Skin of body (tissue), 2 donors: ENCODE measurements around the gene STEAP1B. TPM values are rescaled to one million over a fixed set of nuclear protein-coding genes. Genes with fewer than 3 reads are reported as not detected.
A peak's percentile ranks its signal among the peaks of the same experiment; 100 is the strongest.
"Not testable (repeated sequence)": the region's sequence is repeated elsewhere in the genome, so short reads cannot be mapped to it uniquely, and the experiment has no call there.

ENCODE experiments used
- DNase-seq: peaks from one replicate; lab custom pipeline; 2025; lab: John Stamatoyannopoulos, UW
- total RNA-seq: library from RNA; depleted of rRNA; stranded (reverse); fragments of >200 nt; gene quantifications from one replicate; pipeline ENCODE4 v1.2.3, GENCODE V29; 2014

Gene STEAP1B
- total RNA-seq, 1 donor from 2014 or later: 2.0 TPM

GRCh38 chr7:22457471-22457870 lies 42.5 kb downstream of the STEAP1B start:
- no peak for DNase-seq

- no peak for DNase-seq
Measured at GRCh38 chr7:22454446-22454845, 45.5 kb downstream of the STEAP1B start.

GRCh38 chr7:22452960-22453558 lies 46.9 kb downstream of the STEAP1B start:
- no peak for DNase-seq

DNA sequence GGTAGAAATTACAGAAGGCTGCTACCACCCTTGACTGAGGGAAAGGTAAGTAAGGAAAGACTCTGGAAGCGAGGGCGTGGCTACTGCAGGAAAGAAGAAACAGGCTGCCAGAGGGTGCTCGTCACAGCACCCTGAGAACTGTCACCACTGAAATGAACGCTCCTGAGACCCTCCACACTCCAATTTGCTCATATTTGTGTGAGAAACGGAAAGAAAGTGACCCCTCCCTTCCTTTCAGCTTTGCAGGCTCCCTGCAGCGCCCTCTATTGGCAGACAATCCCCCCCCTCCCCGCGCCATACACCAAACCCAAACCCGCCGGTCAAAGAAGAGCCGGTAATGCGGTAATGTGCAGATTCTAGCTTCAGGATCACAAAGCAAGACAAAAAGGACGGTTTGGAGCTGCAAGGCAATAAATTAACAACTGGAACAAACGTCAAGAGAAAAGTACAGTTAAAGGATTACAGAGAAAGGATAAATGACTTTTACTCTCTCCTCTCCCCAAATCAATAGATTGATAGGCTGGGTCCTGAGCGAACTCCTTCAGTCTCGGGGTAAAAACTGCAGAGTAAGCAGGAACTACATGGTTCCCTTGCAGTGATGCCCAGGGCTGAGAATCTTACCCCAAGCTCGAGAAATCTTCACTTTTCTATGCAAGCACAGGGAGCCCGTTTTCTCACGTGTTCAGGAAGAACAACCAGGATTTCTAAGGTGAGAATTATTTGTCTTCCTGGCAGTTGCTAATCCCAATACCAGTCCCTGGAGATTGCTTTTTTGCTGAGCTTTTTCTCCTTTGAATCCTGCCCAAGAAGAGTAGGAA lies 47.6 kb downstream of the STEAP1B start:
- no peak for DNase-seq

- not testable (repeated sequence) for DNase-seq
Measured at GRCh38 chr7:22450013-22450412, 50.0 kb downstream of the STEAP1B start.

DNA sequence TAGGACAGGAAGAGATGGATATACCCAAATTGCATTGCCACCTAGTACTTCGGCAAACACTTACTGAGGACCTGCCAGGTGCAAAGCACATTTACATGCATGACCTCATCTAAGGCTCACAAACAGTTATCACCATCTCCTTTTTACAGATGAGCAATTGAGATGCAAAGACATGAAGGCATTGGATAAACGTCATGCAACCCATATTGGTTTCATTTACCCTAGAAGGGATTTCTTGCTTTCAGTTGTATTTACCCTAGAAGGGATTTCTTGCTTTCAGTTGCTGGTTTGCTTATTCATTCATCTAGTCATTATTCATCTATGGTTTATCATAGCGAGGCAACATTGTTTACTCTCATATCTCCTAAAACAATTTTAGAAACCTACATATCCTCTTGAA lies 52.2 kb downstream of the STEAP1B start:
- no peak for DNase-seq

DNA sequence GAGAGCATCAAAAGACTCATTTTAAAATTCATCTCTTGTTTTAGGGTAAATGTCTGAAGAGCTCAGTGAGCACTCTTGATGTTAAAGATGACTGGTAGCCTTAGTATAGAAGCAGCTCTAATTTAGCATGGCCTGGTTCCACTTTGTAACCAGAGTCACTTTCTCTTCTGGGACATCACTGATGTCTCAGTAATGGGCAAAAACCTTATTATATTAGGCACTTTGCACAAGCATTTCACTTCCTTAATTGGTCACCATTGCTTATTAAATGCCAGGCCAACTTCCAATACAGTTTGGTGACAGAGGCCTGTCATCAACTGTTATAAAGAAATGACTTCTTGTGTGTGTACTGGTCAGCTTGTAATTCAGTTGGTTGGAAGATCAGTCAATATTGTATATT lies 53.0 kb downstream of the STEAP1B start:
- no peak for DNase-seq

- DNase-seq: no peak
Measured at GRCh38 chr7:22445853-22446252, 54.1 kb downstream of the STEAP1B start.

GRCh38 chr7:22445140-22445743 lies 54.7 kb downstream of the STEAP1B start:
- DNase-seq: peak; percentile 65

- DNase-seq: no peak
Measured at GRCh38 chr7:22444181-22444971, 55.6 kb downstream of the STEAP1B start.

DNA sequence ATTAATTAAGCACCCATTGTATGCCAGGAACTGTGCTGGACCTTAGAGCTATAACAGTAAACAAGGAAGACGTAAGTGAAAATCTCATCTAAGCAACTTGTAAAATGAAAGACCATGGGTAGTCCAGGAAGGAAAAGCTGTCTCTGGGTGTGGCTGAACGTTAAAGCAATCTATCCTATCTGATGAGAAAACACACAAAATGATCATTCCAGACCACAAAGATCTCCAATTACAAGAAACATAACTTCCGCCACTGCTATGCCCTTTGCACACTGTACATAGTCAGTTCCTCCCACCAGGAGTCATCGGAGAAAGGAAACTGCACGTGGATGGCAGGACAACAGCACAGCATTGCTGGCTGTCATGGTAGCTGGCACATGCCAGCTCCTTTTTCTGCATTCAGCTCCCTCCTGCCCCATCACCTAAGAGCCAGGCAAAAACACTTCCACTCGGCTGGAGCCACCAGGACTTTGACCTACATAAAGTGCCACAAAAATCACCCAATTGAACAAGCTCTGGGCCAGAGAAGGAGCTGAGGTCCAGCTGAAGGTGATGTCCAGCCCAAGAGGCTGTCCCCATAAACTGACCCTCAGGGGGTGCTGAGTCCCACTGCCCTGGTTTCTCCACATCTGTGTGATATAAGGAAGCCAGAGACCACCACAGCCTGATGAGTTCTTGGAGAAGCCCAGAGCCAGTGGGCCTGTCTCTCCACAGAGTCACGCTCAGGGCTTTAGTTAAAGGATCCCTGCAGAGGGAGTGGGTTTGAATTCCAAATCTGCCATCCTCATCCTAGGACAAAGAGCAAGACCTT lies 56.4 kb downstream of the STEAP1B start:
- DNase-seq: no peak

GRCh38 chr7:22442882-22443369 lies 57.1 kb downstream of the STEAP1B start:
- no peak for DNase-seq

- no peak for DNase-seq
Measured at GRCh38 chr7:22442187-22442881, 57.7 kb downstream of the STEAP1B start.

- no peak for DNase-seq
Measured at GRCh38 chr7:22441157-22441556, 58.8 kb downstream of the STEAP1B start.

GRCh38 chr7:22438994-22439393 lies 61.0 kb downstream of the STEAP1B start:
- DNase-seq: no peak

GRCh38 chr7:22436552-22436951 lies 63.4 kb downstream of the STEAP1B start:
- not testable (repeated sequence) for DNase-seq

DNA sequence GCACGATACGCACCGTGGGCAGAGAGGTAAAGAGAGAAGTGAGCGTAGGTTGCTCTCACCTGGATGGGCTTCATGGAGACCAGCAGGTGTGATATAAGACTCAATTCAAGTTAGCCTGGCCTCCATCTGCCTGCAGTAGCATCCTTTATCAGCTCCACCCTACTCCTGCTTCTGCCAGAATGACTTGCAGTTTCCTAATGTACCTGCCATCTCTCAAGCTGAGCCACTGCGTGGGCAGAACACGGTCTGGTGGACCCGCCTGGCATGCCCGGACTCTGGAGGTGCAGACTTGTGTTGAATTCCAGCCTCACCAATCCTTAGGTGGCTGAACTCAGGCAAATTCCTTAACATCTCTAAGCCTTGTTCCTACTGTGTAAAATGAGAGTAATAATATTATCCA lies 64.3 kb downstream of the STEAP1B start:
- DNase-seq: no peak

DNA sequence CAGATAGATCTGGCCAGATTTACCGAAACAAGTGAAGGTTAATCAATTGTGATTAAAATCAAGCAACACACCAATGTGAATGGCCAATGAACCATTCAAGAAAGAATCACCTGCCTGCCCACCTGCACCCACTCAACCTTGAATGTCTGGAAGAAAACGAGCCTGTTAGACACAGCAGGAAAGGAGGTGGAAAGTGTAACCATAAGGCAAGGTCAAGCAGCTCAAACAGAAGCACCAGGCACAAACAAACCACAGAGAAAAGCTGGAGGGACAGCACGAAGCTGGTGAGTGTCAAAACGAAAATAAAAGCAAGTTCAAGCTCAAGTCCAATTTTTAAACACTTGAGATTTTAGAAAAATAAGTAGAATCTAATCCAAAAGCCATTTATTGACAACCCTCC lies 64.9 kb downstream of the STEAP1B start:
- DNase-seq: no peak

GRCh38 chr7:22433710-22434460 lies 66.1 kb downstream of the STEAP1B start:
- no peak for DNase-seq
